Activated T-helper 9 cell treated with anti-CD3 and anti-CD28 coated beads, Interleukin-2, amount 50 U/mL, for 16 hours (primary cell): ENCODE data around the gene PTGS1.

Source experiments
- DNase-seq: peaks from one replicate; pipeline ENCODE4 v3.0.0-alpha.2; 2020; ENCODE audit warnings: low read depth

The PTGS1 gene

GRCh38 chr9:122374885-122375420 is 4.1 kb downstream of the PTGS1 start:
- no peak for DNase-seq

GRCh38 chr9:122376796-122377195 is 6.0 kb downstream of the PTGS1 start:
- no peak for DNase-seq

GRCh38 chr9:122377241-122378164 is 6.7 kb downstream of the PTGS1 start:
- no peak for DNase-seq

- DNase-seq: no peak
Measured at GRCh38 chr9:122378236-122378635, 7.4 kb downstream of the PTGS1 start.

- DNase-seq: no peak
Measured at GRCh38 chr9:122379340-122379739, 8.5 kb downstream of the PTGS1 start.

GRCh38 chr9:122380293-122380692 is 9.5 kb downstream of the PTGS1 start:
- DNase-seq: no peak

GRCh38 chr9:122381206-122381950 is 10.6 kb downstream of the PTGS1 start:
- DNase-seq: no peak

GRCh38 chr9:122382901-122383850 is 12.4 kb downstream of the PTGS1 start:
- DNase-seq: no peak

- DNase-seq: no peak
Measured at GRCh38 chr9:122383992-122384461, 13.2 kb downstream of the PTGS1 start.

- no peak for DNase-seq
Measured at GRCh38 chr9:122386311-122386872, 15.6 kb downstream of the PTGS1 start.

GRCh38 chr9:122387536-122387935 is 16.7 kb downstream of the PTGS1 start:
- no peak for DNase-seq

- no peak for DNase-seq
Measured at GRCh38 chr9:122389195-122389594, 18.4 kb downstream of the PTGS1 start.

GRCh38 chr9:122389799-122390481 is 19.1 kb downstream of the PTGS1 start:
- DNase-seq: no peak

GRCh38 chr9:122392284-122392683 is 21.5 kb downstream of the PTGS1 start:
- no peak for DNase-seq

GRCh38 chr9:122392714-122393113 is 21.9 kb downstream of the PTGS1 start:
- no peak for DNase-seq

- DNase-seq: no peak
Measured at GRCh38 chr9:122393284-122393983, 22.6 kb downstream of the PTGS1 start.

- no peak for DNase-seq
Measured at GRCh38 chr9:122394265-122395125, 23.7 kb downstream of the PTGS1 start.

- no peak for DNase-seq
Measured at GRCh38 chr9:122396614-122397148, 25.9 kb downstream of the PTGS1 start.

GRCh38 chr9:122397749-122398148 is 26.9 kb downstream of the PTGS1 start:
- DNase-seq: no peak
